NOMO-1 (cell line): ENCODE results near the gene XG.

Experiments used
- DNase-seq, 2 experiments: peaks; one replicate each; lab custom pipeline; 2025; ENCODE audit not compliant: unreplicated experiment in 2 of 2; lab: John Stamatoyannopoulos, UW

XG gene

GRCh38 chrX:2862404-2862803 is 110.6 kb downstream of the XG start:
- DNase-seq = no peak

- no peak for DNase-seq
These were observed 111.8 kb downstream of the XG start for GRCh38 chrX:2863646-2864045.
